OCI-LY1 (cell line): Measurements from ENCODE around the gene GANC.

Source experiments
- H2AFZ ChIP-seq: fragments of 200-600 bp; sonication (generic), shearing (Covaris generic); 2 replicates; pipeline ENCODE4 v1.6.0; 2014; ENCODE audit warnings: antibody characterized with exemption, mild to moderate bottlenecking, low read length
- H3F3A ChIP-seq: fragments of 200-600 bp; sonication (generic), shearing (Covaris generic); 2 replicates; pipeline ENCODE4 v1.6.0; 2014; ENCODE audit warnings: mild to moderate bottlenecking, antibody characterized with exemption, low read length, moderate library complexity; ENCODE audit not compliant: insufficient read depth
- H3K27ac ChIP-seq: fragments of 200-600 bp; sonication (generic); 2 replicates; pipeline ENCODE4 v1.5.1; 2014; ENCODE audit warnings: low read length, mixed run types, mild to moderate bottlenecking, low read depth; ENCODE audit not compliant: poor library complexity, severe bottlenecking
- H3K27me3 ChIP-seq: fragments of 200-600 bp; sonication (generic); 2 replicates; pipeline ENCODE4 v1.6.0; 2014; ENCODE audit warnings: antibody characterized with exemption, mild to moderate bottlenecking, low read length, moderate library complexity; ENCODE audit not compliant: insufficient read depth
- H3K36me3 ChIP-seq: fragments of 200-600 bp; sonication (generic); 2 replicates; pipeline ENCODE4 v1.6.1; 2014; ENCODE audit warnings: mild to moderate bottlenecking, antibody characterized with exemption, low read length, moderate library complexity, mixed read lengths; ENCODE audit not compliant: insufficient read depth
- H3K4me1 ChIP-seq: fragments of 200-600 bp; sonication (generic); 2 replicates; pipeline ENCODE4 v1.5.1; 2014; ENCODE audit warnings: mild to moderate bottlenecking, low read length, moderate library complexity; ENCODE audit not compliant: insufficient read depth, severe bottlenecking
- H3K4me2 ChIP-seq: fragments of 200-600 bp; sonication (generic), shearing (Covaris generic); 2 replicates; pipeline ENCODE4 v1.6.1; 2014; ENCODE audit warnings: low read length
- H3K4me3 ChIP-seq: fragments of 200-600 bp; sonication (generic); 2 replicates; pipeline ENCODE4 v1.5.1; 2014; ENCODE audit warnings: low read length, low read depth, mild to moderate bottlenecking, mixed read lengths; ENCODE audit not compliant: poor library complexity, severe bottlenecking
- H3K79me2 ChIP-seq: fragments of 200-600 bp; shearing (Covaris generic); 2 replicates; pipeline ENCODE4 v1.6.1; 2016; ENCODE audit warnings: mixed run types, low read length, mixed read lengths; ENCODE audit not compliant: insufficient read depth
- H3K9ac ChIP-seq: fragments of 200-600 bp; sonication (generic), shearing (Covaris generic); 2 replicates; pipeline ENCODE4 v1.6.1; 2014; ENCODE audit warnings: mild to moderate bottlenecking, low read length, mixed read lengths
- H3K9me2 ChIP-seq: fragments of 200-600 bp; sonication (generic), shearing (Covaris generic); 2 replicates; pipeline ENCODE4 v1.6.1; 2014; ENCODE audit warnings: low read depth, mild to moderate bottlenecking, low read length, mixed read lengths
- H3K9me3 ChIP-seq: fragments of 200-600 bp; shearing (Covaris generic); 2 replicates; pipeline ENCODE4 v1.6.1; 2014; ENCODE audit warnings: low read length, mixed read lengths
- H4K20me1 ChIP-seq: fragments of 200-600 bp; sonication (generic), shearing (Covaris generic); 2 replicates; pipeline ENCODE4 v1.6.0; 2016; ENCODE audit warnings: mild to moderate bottlenecking, low read length; ENCODE audit not compliant: insufficient read depth
- EZH2 ChIP-seq: fragments of 200-600 bp; sonication (generic), shearing (Covaris generic); IDR thresholded peaks from 2 replicates; pipeline ENCODE4 v1.8.0; 2017; ENCODE audit warnings: borderline replicate concordance, mixed run types, mild to moderate bottlenecking, antibody characterized with exemption, low read length, moderate library complexity, mixed read lengths
- TF ChIP-seq, protein P1 (sequence below): fragments of 200-600 bp; sonication (generic), shearing (Covaris generic); IDR thresholded peaks from 2 replicates; pipeline ENCODE4 v1.5.1; 2017; ENCODE audit warnings: mild to moderate bottlenecking, antibody characterized with exemption, low read length, moderate library complexity, mixed read lengths

GANC gene

DNA sequence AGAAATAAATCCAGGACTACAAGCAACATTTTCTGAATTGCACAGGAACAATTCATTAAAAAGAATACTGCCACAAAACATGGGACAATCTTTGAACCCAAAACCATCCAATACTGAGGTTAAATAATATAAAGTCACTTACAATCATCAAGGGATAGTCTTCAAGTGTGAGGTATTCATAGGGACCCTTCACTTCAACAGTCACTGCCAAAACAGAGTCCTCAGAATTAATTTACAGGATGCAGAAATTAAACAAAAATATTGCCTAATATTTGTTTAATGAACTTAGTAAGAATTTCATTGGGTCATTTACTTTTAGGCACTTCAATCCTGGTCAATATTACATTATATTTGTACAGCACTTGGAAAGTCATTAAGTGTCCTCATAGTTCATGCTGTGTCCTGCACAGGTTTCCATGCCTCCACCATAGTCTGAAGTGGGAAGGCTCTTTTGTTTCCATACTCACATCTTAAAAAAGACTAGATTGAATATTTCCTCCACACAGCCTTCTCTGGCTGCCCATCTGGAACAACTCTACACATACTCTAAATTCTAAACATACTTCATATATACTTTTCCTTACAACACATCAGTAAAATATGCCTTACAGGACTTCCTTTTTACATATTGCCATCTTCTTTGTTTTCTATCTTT lies 33.3 kb upstream of the GANC start:
- H3K27me3 ChIP-seq: no peaks in the 10 kb centered on the region
- no peak overlapping the region for H3K27ac ChIP-seq

DNA sequence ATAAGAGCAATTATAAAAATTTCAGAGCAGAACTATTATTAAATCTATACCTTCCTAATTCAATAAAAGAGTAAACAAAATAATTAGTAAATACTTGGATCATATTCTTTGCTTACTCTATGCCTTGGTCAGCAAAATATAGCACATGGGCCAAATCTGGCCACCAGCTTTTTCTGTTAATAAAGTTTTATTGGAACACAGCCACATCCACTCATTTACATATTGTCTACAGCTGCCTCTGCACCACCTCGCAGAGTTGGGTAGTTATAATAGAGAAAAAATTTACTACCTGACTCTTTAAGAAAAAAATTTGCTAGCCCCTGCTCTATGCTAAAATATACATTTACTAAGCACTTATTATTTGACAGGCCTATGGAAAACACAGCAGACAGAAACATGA lies 32.2 kb upstream of the GANC start:
- Histone ChIP-seq H3K36me3 (peaks cover 40% of the 10 kb centered on the region; the same call in 1 of the 2 replicates), H3K4me2 (no peak overlapping the region), H2AFZ (no peak overlapping the region), H3F3A (no peaks in the 10 kb centered on the region), H3K79me2 (no peaks in the 10 kb centered on the region), H4K20me1 (no peaks in the 10 kb centered on the region), H3K4me3 (no peak overlapping the region), H3K9me2 (no peaks in the 10 kb centered on the region), H3K9me3 (no peaks in the 10 kb centered on the region), H3K27ac (no peak overlapping the region), H3K9ac (no peak overlapping the region), H3K4me1 (no peaks in the 10 kb centered on the region), H3K27me3 (no peaks in the 10 kb centered on the region)
- no peak for TF ChIP-seq EZH2
- TF ChIP-seq, protein P1, sequence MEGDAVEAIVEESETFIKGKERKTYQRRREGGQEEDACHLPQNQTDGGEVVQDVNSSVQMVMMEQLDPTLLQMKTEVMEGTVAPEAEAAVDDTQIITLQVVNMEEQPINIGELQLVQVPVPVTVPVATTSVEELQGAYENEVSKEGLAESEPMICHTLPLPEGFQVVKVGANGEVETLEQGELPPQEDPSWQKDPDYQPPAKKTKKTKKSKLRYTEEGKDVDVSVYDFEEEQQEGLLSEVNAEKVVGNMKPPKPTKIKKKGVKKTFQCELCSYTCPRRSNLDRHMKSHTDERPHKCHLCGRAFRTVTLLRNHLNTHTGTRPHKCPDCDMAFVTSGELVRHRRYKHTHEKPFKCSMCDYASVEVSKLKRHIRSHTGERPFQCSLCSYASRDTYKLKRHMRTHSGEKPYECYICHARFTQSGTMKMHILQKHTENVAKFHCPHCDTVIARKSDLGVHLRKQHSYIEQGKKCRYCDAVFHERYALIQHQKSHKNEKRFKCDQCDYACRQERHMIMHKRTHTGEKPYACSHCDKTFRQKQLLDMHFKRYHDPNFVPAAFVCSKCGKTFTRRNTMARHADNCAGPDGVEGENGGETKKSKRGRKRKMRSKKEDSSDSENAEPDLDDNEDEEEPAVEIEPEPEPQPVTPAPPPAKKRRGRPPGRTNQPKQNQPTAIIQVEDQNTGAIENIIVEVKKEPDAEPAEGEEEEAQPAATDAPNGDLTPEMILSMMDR: no peak

More for the DNA sequence above, 33.3 kb upstream of the GANC start:
- H3K4me2 ChIP-seq: no peak overlapping the region
- H3K9me2 ChIP-seq: no peaks in the 10 kb centered on the region
- no peak overlapping the region for H3K9ac ChIP-seq
- no peaks in the 10 kb centered on the region for H3F3A ChIP-seq
- no peak overlapping the region for H3K4me3 ChIP-seq
- H3K9me3 ChIP-seq: no peaks in the 10 kb centered on the region
- H3K36me3 ChIP-seq: peaks cover 51% of the 10 kb centered on the region; the same call in 1 of the 2 replicates
- H3K79me2 ChIP-seq: no peaks in the 10 kb centered on the region
- H2AFZ ChIP-seq: no peak overlapping the region
- TF ChIP-seq, protein P1: no peak
- TF ChIP-seq EZH2: no peak
- H4K20me1 ChIP-seq: no peaks in the 10 kb centered on the region
- no peaks in the 10 kb centered on the region for H3K4me1 ChIP-seq

DNA sequence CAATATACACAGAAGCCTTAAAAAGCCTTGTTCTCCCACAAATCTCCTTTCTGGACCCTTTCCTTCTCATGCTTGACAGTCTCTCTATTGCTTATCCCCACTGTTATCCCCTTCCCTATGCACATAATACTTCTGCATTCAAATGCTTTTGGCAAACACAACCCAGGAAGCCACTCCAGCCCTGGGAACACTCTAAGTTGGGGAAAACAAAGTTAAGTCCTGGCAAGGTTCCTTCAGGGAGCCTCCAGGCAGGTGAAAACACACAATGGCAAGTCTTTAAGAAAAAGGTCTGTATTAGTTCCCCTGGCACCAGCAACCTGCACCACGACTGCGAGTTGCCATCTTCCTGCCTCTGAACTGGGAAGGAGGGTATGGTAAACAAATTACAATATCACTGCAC lies 19.7 kb upstream of the GANC start:
- peaks cover 4% of the 10 kb centered on the region for H3K9me3 ChIP-seq
- no peak overlapping the region for H3K4me2 ChIP-seq
- no peaks in the 10 kb centered on the region for H3K9me2 ChIP-seq

More for the DNA sequence above, 19.7 kb upstream of the GANC start:
- no peaks in the 10 kb centered on the region for H3F3A ChIP-seq
- no peaks in the 10 kb centered on the region for H3K79me2 ChIP-seq
- H3K9ac ChIP-seq: no peak overlapping the region
- H4K20me1 ChIP-seq: no peaks in the 10 kb centered on the region
- TF ChIP-seq, protein P1: no peak
- no peak for TF ChIP-seq EZH2
- H3K36me3 ChIP-seq: peaks cover 55% of the 10 kb centered on the region
- no peaks in the 10 kb centered on the region for H3K27me3 ChIP-seq
- H3K4me1 ChIP-seq: no peaks in the 10 kb centered on the region
- no peak overlapping the region for H3K4me3 ChIP-seq
- no peak overlapping the region for H3K27ac ChIP-seq
- H2AFZ ChIP-seq: no peak overlapping the region
